Measurements from ENCODE around the gene USP6.
"Not testable (repeated sequence)": the region's sequence is repeated elsewhere in the genome, so short reads cannot be mapped to it uniquely, and the experiment has no call there.

GRCh38 chr17:5146122-5146521, 30.3 kb downstream of the USP6 start:
- TF ChIP-seq CTCF (IDR thresholded peaks at IDR 0.05); POLR2A (IDR thresholded peaks at IDR 0.05); POLR2AphosphoS5 (IDR thresholded peaks at IDR 0.05; ENCODE audit: insufficient read depth in 1 of 2, low read depth in 1 of 2): not testable (repeated sequence)
